Measurements from ENCODE around the gene STXBP1. TPM values are rescaled to one million over a fixed set of nuclear protein-coding genes. Genes with fewer than 3 reads are reported as not detected.

STXBP1 gene
- total and polyA plus RNA-seq, 2 donors (not counting 1 experiment from before 2014, with no cell fraction given), result 25.6 to 36.0 TPM

GRCh38 chr9:127598839-127599549, 13.1 kb upstream of the STXBP1 start:
- no peaks in the 10 kb centered on the region for H3K79me2 ChIP-seq (ENCODE audit: control insufficient read depth, insufficient read depth, low read length)
- no peak for DNase-seq (ENCODE audit: low read depth in 2 of 2)
- H3K27me3 ChIP-seq (ENCODE audit: control insufficient read depth, insufficient read depth, low read length), result no peaks in the 10 kb centered on the region
- no peak for TF ChIP-seq CTCF (conservative IDR thresholded peaks at IDR 0.05 in 1 of 2, IDR thresholded peaks at IDR 0.05 in 1 of 2; ENCODE audit: low read depth in 1 of 2, low read length in 2 of 2)
- TF ChIP-seq EZH2 (IDR thresholded peaks at IDR 0.05; ENCODE audit: low read length, missing control alignments), result no peak
- no peak overlapping the region for H2AFZ ChIP-seq (ENCODE audit: low read length)
- no peak overlapping the region for H3K9ac ChIP-seq (ENCODE audit: insufficient read depth, low read length)
- no peaks in the 10 kb centered on the region for H4K20me1 ChIP-seq (ENCODE audit: control insufficient read depth, extremely low read depth, insufficient read depth, low read length)
- no peak overlapping the region for H3K4me3 ChIP-seq (replicated peaks in 1 of 4; ENCODE audit: control extremely low read depth in 1 of 4, insufficient read depth in 1 of 4, low read depth in 3 of 4, low read length in 4 of 4)
- no peaks in the 10 kb centered on the region for H3K9me3 ChIP-seq (ENCODE audit: control insufficient read depth, insufficient read depth, low read depth, low read length)
- H3K4me1 ChIP-seq (ENCODE audit: control insufficient read depth, extremely low read depth, insufficient read depth, low read length), result no peaks in the 10 kb centered on the region
- H3K36me3 ChIP-seq (ENCODE audit: control insufficient read depth, insufficient read depth, low read length), result no peaks in the 10 kb centered on the region
- H3K27ac ChIP-seq (ENCODE audit: insufficient read depth, low read length), result no peak overlapping the region
- H3K4me2 ChIP-seq (ENCODE audit: extremely low read depth, insufficient read depth, low read length), result no peak overlapping the region

GRCh38 chr9:127599550-127599891, 12.6 kb upstream of the STXBP1 start:
- Histone ChIP-seq H3K36me3 (ENCODE audit: control insufficient read depth, insufficient read depth, low read length) (no peaks in the 10 kb centered on the region), H3K27ac (ENCODE audit: insufficient read depth, low read length) (no peak overlapping the region), H4K20me1 (ENCODE audit: control insufficient read depth, extremely low read depth, insufficient read depth, low read length) (no peaks in the 10 kb centered on the region), H3K4me3 (replicated peaks in 1 of 4; ENCODE audit: control extremely low read depth in 1 of 4, insufficient read depth in 1 of 4, low read depth in 3 of 4, low read length in 4 of 4) (no peak overlapping the region), H2AFZ (ENCODE audit: low read length) (no peak overlapping the region), H3K9me3 (ENCODE audit: control insufficient read depth, insufficient read depth, low read depth, low read length) (no peaks in the 10 kb centered on the region), H3K27me3 (ENCODE audit: control insufficient read depth, insufficient read depth, low read length) (no peaks in the 10 kb centered on the region), H3K4me2 (ENCODE audit: extremely low read depth, insufficient read depth, low read length) (no peak overlapping the region), H3K79me2 (ENCODE audit: control insufficient read depth, insufficient read depth, low read length) (no peaks in the 10 kb centered on the region), H3K9ac (ENCODE audit: insufficient read depth, low read length) (no peak overlapping the region), H3K4me1 (ENCODE audit: control insufficient read depth, extremely low read depth, insufficient read depth, low read length) (no peaks in the 10 kb centered on the region)
- TF ChIP-seq CTCF (conservative IDR thresholded peaks at IDR 0.05 in 1 of 2, IDR thresholded peaks at IDR 0.05 in 1 of 2; ENCODE audit: low read depth in 1 of 2, low read length in 2 of 2), result no peak
- TF ChIP-seq EZH2 (IDR thresholded peaks at IDR 0.05; ENCODE audit: low read length, missing control alignments), result no peak
- no peak for DNase-seq (ENCODE audit: low read depth in 2 of 2)

GRCh38 chr9:127603226-127603625, 8.9 kb upstream of the STXBP1 start:
- no peaks in the 10 kb centered on the region for H3K9me3 ChIP-seq (ENCODE audit: control insufficient read depth, insufficient read depth, low read depth, low read length)
- no peaks in the 10 kb centered on the region for H3K27me3 ChIP-seq (ENCODE audit: control insufficient read depth, insufficient read depth, low read length)
- H3K4me1 ChIP-seq (ENCODE audit: control insufficient read depth, extremely low read depth, insufficient read depth, low read length), result peaks cover 7% of the 10 kb centered on the region
- no peaks in the 10 kb centered on the region for H4K20me1 ChIP-seq (ENCODE audit: control insufficient read depth, extremely low read depth, insufficient read depth, low read length)
- H3K4me3 ChIP-seq (replicated peaks in 1 of 4; ENCODE audit: control extremely low read depth in 1 of 4, insufficient read depth in 1 of 4, low read depth in 3 of 4, low read length in 4 of 4), result no peak overlapping the region
- no peak overlapping the region for H3K9ac ChIP-seq (ENCODE audit: insufficient read depth, low read length)
- no peak overlapping the region for H3K27ac ChIP-seq (ENCODE audit: insufficient read depth, low read length)
- no peaks in the 10 kb centered on the region for H3K79me2 ChIP-seq (ENCODE audit: control insufficient read depth, insufficient read depth, low read length)
- TF ChIP-seq CTCF (conservative IDR thresholded peaks at IDR 0.05 in 1 of 2, IDR thresholded peaks at IDR 0.05 in 1 of 2; ENCODE audit: low read depth in 1 of 2, low read length in 2 of 2), result no peak
- H2AFZ ChIP-seq (ENCODE audit: low read length), result no peak overlapping the region
- H3K36me3 ChIP-seq (ENCODE audit: control insufficient read depth, insufficient read depth, low read length), result no peaks in the 10 kb centered on the region
- no peak for DNase-seq (ENCODE audit: low read depth in 2 of 2)
- no peak overlapping the region for H3K4me2 ChIP-seq (ENCODE audit: extremely low read depth, insufficient read depth, low read length)

Measured in fibroblast of lung (primary cell).